Activated CD8-positive, alpha-beta T cell treated with anti-CD3 and anti-CD28 coated beads, Interleukin-2, amount 10 ng/mL, durations not matched to agents 7 days and 5 days (primary cell): ENCODE results near the gene MKNK1. TPM values are rescaled to one million over a fixed set of nuclear protein-coding genes. Genes with fewer than 3 reads are reported as not detected.

Source experiments
- ATAC-seq: fragments of 150-1000 bp; cut with Tn5 transposase; one replicate; pipeline ENCODE4 v1.10.0; 2021; ENCODE audit warnings: moderate library complexity
- CTCF ChIA-PET: fragments of 350-600 bp; sonication (Branson Sonifier 250); formaldehyde crosslinking; loops from one replicate; lab custom pipeline; 2021; ENCODE audit warnings: antibody characterized with exemption; lab: Charles Lee
- POLR2A ChIA-PET: fragments of 350-600 bp; sonication (Branson Sonifier 250); formaldehyde crosslinking; loops from one replicate; lab custom pipeline; 2021; ENCODE audit warnings: antibody characterized with exemption; lab: Charles Lee
- DNase-seq: peaks from one replicate; pipeline ENCODE4 v3.0.0-alpha.2; 2020
- H3K27ac Mint-ChIP-seq: one replicate; pipeline ENCODE4 v1.8.0; 2021; ENCODE audit warnings: mild to moderate bottlenecking, mixed read lengths
- H3K27me3 Mint-ChIP-seq: one replicate; pipeline ENCODE4 v1.8.0; 2021; ENCODE audit warnings: low read depth, mixed read lengths
- H3K36me3 Mint-ChIP-seq: one replicate; pipeline ENCODE4 v1.8.0; 2021; ENCODE audit warnings: low read depth, mixed read lengths
- H3K4me1 Mint-ChIP-seq: one replicate; pipeline ENCODE4 v1.8.0; 2021; ENCODE audit warnings: low read depth, mixed read lengths
- H3K4me3 Mint-ChIP-seq: one replicate; pipeline ENCODE4 v1.8.0; 2021; ENCODE audit warnings: mild to moderate bottlenecking, mixed read lengths
- H3K9me3 Mint-ChIP-seq: one replicate; pipeline ENCODE4 v1.8.0; 2022; ENCODE audit warnings: mixed read lengths; ENCODE audit not compliant: insufficient read depth
- total RNA-seq, 2 experiments: library from RNA; stranded (reverse); gene quantifications; one replicate each; pipeline ENCODE4 v1.2.3, GENCODE V29; 2021

MKNK1 gene
- total RNA-seq, 2 experiments from 2014 or later = 68.9 to 72.3 TPM

DNA sequence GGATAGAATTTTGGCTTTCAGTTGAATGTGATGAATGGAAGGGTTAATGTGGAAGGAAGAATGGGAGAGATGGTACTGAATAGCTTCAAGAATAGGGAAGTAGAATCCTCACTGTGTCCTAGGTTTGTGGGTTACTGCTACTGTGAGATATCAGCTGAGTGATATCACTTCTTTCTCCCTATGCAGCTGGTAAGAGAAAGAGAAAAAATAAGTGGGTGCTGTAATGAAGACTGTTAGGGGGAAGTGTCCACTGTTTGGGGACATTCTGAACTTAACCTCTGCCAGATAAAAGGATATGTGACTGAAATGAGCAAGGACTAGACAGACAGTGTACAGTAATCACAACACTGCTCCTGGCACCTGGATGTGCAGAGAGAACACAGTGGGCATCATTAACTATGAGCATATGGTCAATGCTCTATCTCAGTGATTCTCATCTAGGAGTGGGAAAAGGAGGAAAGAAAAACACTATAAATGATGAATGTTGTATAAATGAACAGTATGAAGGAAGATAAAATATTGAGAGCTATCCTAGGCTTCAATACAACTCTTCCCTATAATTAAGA is 38.1 kb upstream of the MKNK1 start:
- Mint-ChIP-seq H3K36me3 (peaks cover 24% of the 10 kb centered on the region), H3K9me3 (no peaks in the 10 kb centered on the region), H3K27ac (no peak overlapping the region), H3K27me3 (no peaks in the 10 kb centered on the region), H3K4me1 (no peaks in the 10 kb centered on the region), H3K4me3 (no peak overlapping the region)
- DNase-seq (no peak), ATAC-seq (no peak)
- ChIA-PET CTCF (no interaction called here), POLR2A (no interaction called here)

DNA sequence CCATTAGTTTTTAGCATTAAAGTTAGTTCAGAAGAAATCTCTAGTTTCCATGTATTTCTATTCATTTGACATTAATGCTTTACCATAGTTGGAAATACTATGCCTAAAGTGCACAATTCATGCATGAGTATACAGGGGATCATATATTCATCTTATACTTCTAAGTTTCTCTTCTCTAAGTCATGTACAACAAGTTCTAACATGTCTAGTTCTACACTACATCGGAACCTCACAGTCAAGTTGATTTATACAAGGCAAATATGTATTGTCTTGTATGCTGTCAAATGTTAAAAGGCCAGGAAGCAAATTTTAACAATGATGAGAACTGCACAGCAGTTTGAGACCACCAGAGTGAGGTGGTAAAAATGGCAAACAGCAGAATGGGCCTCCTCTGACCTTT is 35.5 kb upstream of the MKNK1 start:
- peaks cover 28% of the 10 kb centered on the region for H3K36me3 Mint-ChIP-seq
- DNase-seq = no peak
- H3K4me3 Mint-ChIP-seq = no peak overlapping the region
- H3K27ac Mint-ChIP-seq = no peak overlapping the region
- ChIA-PET POLR2A (no interaction called here), CTCF (no interaction called here)
- peaks cover 7% of the 10 kb centered on the region for H3K4me1 Mint-ChIP-seq
- ATAC-seq = no peak
- H3K27me3 Mint-ChIP-seq = no peaks in the 10 kb centered on the region
- no peaks in the 10 kb centered on the region for H3K9me3 Mint-ChIP-seq

DNA sequence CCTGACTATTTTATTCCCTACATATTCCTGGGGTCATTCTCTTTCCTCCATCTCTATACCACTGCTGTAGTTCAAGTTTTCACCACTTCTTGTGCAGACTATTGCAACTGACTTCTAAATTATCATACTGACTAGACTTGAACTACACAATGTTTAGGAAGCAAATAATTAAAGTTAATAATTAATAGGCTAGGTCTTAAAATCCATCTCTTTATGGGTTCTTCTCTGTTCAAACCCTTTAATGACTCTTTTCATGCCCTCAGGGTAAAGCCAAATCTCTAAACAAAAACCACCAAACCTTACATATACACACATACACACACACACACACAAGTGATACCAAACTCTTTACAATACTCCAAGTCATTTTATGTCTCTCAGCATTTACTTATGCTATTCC is 34.9 kb upstream of the MKNK1 start:
- DNase-seq = no peak
- ATAC-seq = no peak
- no peak overlapping the region for H3K27ac Mint-ChIP-seq
- ChIA-PET POLR2A (no interaction called here), CTCF (no interaction called here)
- H3K9me3 Mint-ChIP-seq = no peaks in the 10 kb centered on the region
- peaks cover 33% of the 10 kb centered on the region for H3K36me3 Mint-ChIP-seq
- H3K27me3 Mint-ChIP-seq = no peaks in the 10 kb centered on the region
- H3K4me3 Mint-ChIP-seq = no peak overlapping the region
- peaks cover 7% of the 10 kb centered on the region for H3K4me1 Mint-ChIP-seq

DNA sequence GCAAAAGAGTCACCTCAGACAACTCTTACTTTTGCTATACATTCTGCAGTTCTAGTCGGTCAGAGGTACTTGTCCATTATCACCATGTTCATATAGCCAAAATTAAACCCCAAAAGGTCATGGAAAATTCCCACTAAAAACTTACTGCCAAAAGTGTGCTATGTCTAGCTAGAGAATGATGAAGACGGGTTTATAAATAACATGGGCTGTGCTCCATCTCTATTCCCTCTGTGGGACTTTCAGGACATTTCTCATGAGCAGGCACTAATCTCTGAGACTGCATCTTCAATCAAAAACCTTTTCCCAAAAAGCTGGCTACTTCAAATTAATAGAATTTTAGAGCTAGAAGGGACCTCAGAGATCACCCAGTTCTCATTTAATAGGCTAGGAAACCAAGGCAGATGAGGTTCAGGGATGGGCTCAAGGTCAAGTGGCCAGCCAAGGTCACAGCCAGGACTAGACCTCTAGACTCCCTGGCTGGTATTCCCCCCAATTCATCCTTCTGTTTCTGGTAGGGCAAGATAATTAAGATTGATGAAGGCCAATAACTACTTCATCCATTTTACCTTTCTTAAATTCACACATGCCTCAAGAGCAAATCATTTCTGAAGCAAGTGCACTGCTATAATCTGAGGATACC is 33.5 kb upstream of the MKNK1 start:
- DNase-seq (no peak), ATAC-seq (no peak)
- Mint-ChIP-seq H3K27ac (no peak overlapping the region), H3K36me3 (peaks cover 38% of the 10 kb centered on the region), H3K4me1 (peaks cover 7% of the 10 kb centered on the region), H3K4me3 (no peak overlapping the region), H3K9me3 (no peaks in the 10 kb centered on the region), H3K27me3 (no peaks in the 10 kb centered on the region)
- POLR2A ChIA-PET = no interaction called here
- CTCF ChIA-PET = no interaction called here

DNA sequence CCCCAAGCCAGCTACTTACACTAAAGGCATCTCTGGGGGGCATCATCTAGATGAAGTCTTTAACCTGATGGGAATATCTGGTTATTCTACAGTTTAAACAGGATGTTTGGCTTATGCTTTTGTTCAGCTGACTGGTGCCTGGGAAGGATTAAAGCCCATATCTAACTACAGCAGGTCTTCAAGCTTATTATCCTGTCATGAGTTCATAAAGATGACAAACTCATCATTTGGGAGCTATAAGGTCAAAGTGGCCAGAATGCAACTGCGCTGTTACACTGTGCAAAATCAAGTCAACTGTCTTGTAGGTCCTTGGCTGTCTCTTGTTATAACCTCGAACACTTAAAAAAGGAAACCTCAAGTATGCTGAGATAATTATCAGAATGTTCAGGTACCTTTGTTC is 31.1 kb upstream of the MKNK1 start:
- no peak overlapping the region for H3K4me3 Mint-ChIP-seq
- H3K27me3 Mint-ChIP-seq = no peaks in the 10 kb centered on the region
- POLR2A ChIA-PET = interaction anchor here (1.1 to 1.2 kb wide), 2 partner anchors 14 to 21 kb away, joined by 4 to 6 read pairs; no protein-coding TSS in a partner anchor

DNA sequence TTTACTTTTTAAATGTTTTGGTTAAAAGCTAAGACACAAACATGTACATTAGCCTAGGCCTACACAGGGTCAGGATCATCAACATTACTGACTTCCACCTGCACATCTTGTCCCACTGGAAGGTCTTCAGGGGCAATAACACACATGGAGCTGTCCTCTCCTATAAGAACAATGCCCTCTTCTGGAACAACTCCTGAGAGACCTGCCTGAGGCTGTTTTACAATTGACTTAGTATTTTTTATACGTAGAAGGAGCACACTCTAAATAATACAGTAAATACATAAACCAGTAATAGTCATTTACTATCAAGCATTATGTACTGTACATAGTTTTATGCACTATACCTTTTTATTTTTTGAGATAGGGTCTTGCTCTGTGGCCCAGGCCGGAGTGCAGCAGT is 26.7 kb upstream of the MKNK1 start:
- Mint-ChIP-seq H3K9me3 (no peaks in the 10 kb centered on the region), H3K27ac (no peak overlapping the region), H3K27me3 (no peaks in the 10 kb centered on the region), H3K4me1 (peaks cover 5% of the 10 kb centered on the region), H3K36me3 (peaks cover 26% of the 10 kb centered on the region), H3K4me3 (no peak overlapping the region)
- DNase-seq = no peak
- ChIA-PET POLR2A (no interaction called here), CTCF (no interaction called here)
- no peak for ATAC-seq

More for the DNA sequence above, 31.1 kb upstream of the MKNK1 start:
- H3K4me1 Mint-ChIP-seq = peaks cover 7% of the 10 kb centered on the region
- H3K36me3 Mint-ChIP-seq = peaks cover 34% of the 10 kb centered on the region
- no peak for ATAC-seq
- peak overlapping the region; percentile 33 for H3K27ac Mint-ChIP-seq
- CTCF ChIA-PET = no interaction called here
- no peak for DNase-seq
- no peaks in the 10 kb centered on the region for H3K9me3 Mint-ChIP-seq

DNA sequence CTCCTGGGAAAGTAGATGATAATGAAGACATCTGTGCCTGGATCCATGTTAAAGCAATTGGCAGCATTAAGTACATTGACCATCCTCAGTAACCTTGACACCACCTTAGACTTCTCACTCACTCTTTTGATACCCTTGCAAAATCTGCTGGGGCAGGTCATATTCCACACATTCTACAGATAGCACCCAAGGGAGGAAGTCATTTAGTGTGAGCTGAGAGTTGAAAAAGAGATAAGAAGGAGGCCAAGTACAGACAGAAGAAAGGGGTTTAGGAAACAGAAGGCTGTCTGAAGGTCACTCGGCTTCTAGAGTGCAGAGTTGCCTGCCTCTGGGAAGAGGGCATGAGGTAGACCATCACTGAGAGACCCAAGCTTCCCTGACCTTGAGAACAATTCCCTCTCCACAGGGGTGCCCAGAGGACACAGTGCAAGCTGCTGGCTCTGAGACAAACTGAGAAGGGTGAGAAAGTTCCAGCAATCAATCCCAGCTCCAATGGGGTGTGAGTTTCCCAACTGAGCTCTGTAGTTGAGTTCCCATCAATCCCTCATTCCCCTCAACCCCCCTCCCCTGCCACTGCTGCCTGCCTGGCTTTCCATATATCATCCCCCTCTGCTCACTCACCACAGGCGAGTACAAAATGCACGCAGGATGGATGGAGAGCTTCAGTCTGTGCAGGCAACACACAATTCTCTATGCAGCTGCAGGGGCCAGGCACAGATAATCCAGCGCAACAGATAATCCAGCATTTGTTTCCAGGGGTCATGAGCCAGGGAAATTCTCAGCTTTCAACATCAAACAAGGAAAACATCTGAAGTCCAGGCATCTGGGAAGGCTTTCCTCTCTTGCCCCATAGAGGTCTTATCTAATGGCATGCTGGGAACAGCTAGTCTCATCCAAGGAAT is 19.9 kb upstream of the MKNK1 start:
- peaks cover 10% of the 10 kb centered on the region for H3K4me1 Mint-ChIP-seq

DNA sequence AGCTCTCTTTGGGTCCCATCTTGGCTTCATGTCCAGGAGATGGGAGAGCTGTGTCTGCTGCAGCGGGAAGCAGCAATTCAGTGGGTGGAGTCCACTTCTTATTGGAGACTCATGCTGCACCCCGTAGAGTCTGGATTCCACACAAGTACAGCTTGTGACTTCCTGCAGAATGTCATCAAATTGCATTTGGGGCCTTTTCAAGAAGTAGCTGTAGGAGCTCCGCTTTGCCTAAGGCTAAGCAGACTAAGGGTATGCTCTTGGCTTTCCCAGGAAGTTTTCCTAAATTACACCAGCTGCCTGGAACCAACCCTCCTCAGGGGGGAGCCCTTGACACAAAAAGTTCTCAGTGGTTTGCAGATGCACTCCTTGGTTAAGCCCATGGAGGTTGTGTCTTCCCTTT is 18.3 kb upstream of the MKNK1 start:
- Mint-ChIP-seq H3K27me3 (no peaks in the 10 kb centered on the region), H3K27ac (no peak overlapping the region), H3K36me3 (no peaks in the 10 kb centered on the region), H3K9me3 (no peaks in the 10 kb centered on the region), H3K4me1 (peaks cover 22% of the 10 kb centered on the region), H3K4me3 (no peak overlapping the region)
- ChIA-PET CTCF (interaction anchor here (1.8 kb wide), 1 partner anchor 103 kb away, joined by 9 read pairs; no protein-coding TSS in a partner anchor), POLR2A (no interaction called here)
- ATAC-seq (no peak), DNase-seq (no peak)

More for the DNA sequence above, 19.9 kb upstream of the MKNK1 start:
- CTCF ChIA-PET = interaction anchor here (1.4 to 1.7 kb wide), 2 partner anchors 101 to 177 kb away, joined by 3 to 5 read pairs; no protein-coding TSS in a partner anchor
- ATAC-seq (no peak), DNase-seq (no peak)
- no peak overlapping the region for H3K27ac Mint-ChIP-seq
- H3K4me3 Mint-ChIP-seq = no peak overlapping the region
- no peaks in the 10 kb centered on the region for H3K27me3 Mint-ChIP-seq
- no peaks in the 10 kb centered on the region for H3K36me3 Mint-ChIP-seq
- POLR2A ChIA-PET = interaction anchor here (1.2 kb wide), 1 partner anchor 29 kb away, joined by 3 read pairs; no protein-coding TSS in a partner anchor
- no peaks in the 10 kb centered on the region for H3K9me3 Mint-ChIP-seq

DNA sequence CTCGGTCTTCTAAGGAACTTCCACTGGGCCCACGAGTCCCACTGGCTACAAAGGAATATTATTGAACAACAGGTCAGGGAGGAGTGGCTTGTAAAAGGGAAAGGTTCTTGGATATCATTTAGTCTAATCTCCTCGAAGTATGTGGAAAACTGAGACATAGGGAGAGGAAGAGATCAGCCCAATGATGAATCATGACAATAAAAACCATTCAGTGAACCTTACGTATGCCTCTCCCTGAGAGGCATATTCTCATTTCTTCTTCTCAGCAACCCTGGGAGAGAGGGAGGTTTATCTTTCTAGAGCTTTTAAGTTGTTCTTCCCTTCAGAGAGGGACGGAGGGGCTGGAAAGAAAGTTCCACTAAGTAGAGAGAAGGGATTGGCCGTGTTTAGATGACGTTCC is 17.9 kb upstream of the MKNK1 start:
- ChIA-PET POLR2A (no interaction called here), CTCF (interaction anchor here (1.8 kb wide), 1 partner anchor 104 kb away, joined by 9 read pairs; no protein-coding TSS in a partner anchor)
- no peak overlapping the region for H3K27ac Mint-ChIP-seq
- ATAC-seq (no peak), DNase-seq (no peak)
- H3K9me3 Mint-ChIP-seq = no peaks in the 10 kb centered on the region
- H3K4me1 Mint-ChIP-seq = peaks cover 26% of the 10 kb centered on the region
- no peaks in the 10 kb centered on the region for H3K36me3 Mint-ChIP-seq
- H3K27me3 Mint-ChIP-seq = no peaks in the 10 kb centered on the region
- no peak overlapping the region for H3K4me3 Mint-ChIP-seq

DNA sequence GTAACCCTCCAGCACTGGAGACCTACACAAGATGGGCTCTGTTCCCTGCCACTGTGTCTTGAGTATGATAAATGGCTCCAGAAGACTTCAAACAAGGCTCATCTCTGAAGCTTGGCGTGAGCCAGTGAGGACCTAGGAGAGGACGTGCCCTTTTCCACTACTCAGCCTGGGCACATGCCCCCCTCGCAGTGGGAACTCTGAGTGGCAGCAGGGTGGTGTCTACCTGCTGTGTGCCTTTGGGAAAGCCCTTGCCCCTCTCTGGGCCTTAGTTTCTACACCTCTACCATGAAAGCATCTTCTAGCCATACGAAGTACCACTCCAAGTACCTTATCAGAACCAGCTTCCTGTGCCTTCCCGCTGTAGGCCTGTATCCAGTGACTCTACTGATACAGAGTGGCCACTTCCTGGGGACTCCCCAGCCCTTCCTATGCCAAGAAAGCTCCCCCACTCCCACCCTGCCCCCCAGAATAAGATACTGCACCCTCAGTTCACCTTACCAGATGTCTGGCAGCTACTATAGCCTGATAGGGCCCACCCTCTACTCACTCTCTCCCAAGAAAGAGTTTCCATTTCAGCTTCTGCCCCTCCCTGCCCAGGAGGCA is 15.7 kb upstream of the MKNK1 start:
- H3K36me3 Mint-ChIP-seq = no peaks in the 10 kb centered on the region
- H3K27ac Mint-ChIP-seq = no peak overlapping the region
- ChIA-PET CTCF (interaction anchor here (1.9 to 2.1 kb wide), 2 partner anchors 15 to 106 kb away, joined by 6 to 7 read pairs; partner anchors contain the start of gene MKNK1), POLR2A (interaction anchor here (1.0 kb wide), 1 partner anchor 16 kb away, joined by 3 read pairs; the partner anchor contains the start of gene MKNK1)
- no peaks in the 10 kb centered on the region for H3K27me3 Mint-ChIP-seq
- H3K4me1 Mint-ChIP-seq = peaks cover 42% of the 10 kb centered on the region
- ATAC-seq (no peak), DNase-seq (no peak)
- no peak overlapping the region for H3K4me3 Mint-ChIP-seq
- H3K9me3 Mint-ChIP-seq = no peaks in the 10 kb centered on the region

DNA sequence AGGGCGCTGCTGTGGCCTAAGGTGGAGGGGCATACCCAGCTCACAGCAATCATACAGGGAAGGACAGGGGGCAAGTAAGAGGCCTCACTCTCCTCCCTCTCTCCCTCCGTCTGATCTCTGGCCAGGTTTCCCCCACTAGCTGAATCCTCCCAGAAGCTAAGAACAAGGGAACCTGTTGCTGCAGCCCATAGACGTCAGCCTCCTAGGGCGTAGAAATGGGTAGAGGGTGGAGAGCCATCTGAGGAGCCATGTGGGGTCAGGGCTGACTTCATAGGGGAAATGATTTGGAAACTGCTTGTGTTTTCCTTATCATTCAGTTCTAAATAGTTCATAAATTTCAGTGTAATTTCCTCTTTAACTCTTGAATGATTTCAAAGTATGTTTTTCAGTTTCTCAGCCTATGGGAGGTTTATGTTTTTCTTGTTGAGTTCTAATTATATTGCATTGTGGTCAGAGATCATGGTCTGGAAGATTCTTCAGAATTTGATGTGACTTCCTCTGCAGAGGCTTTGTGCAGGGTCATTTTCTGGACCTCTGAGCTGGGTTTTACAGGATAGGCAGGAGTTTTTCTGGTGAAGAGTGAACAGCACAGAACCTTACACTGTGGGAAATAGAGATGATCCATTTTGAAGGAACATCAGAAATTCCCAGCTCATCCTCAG is 14.8 kb upstream of the MKNK1 start:
- H3K27ac Mint-ChIP-seq = peak overlapping the region; percentile 23
- POLR2A ChIA-PET = interaction anchor here (6.7 kb wide), 1 partner anchor 15 kb away, joined by 79 read pairs; the partner anchor contains the start of gene MKNK1
- H3K4me3 Mint-ChIP-seq = no peak overlapping the region

More for the DNA sequence above, 14.8 kb upstream of the MKNK1 start:
- Mint-ChIP-seq H3K4me1 (peaks cover 50% of the 10 kb centered on the region), H3K36me3 (peaks cover 1% of the 10 kb centered on the region), H3K27me3 (no peaks in the 10 kb centered on the region), H3K9me3 (no peaks in the 10 kb centered on the region)
- DNase-seq = no peak
- no peak for ATAC-seq
- CTCF ChIA-PET = interaction anchor here (2.1 to 2.2 kb wide), 2 partner anchors 15 to 70 kb away, joined by 6 to 8 read pairs; partner anchors contain the start of gene MKNK1
